Kidney (tissue), 14 donors: Measurements from ENCODE around the gene SGSH. TPM values are rescaled to one million over a fixed set of nuclear protein-coding genes. Genes with fewer than 3 reads are reported as not detected.

Experiments used
- DNase-seq, 5 donors: peaks; one replicate each; pipeline ENCODE4 v3.0.0-alpha.2; 2013 to 2020
- FAIRE-seq: peaks from 2 replicates; lab custom pipeline; 2012; peaks lifted over from hg19 to GRCh38; lab: Jason Lieb, UNC
- H3K27ac ChIP-seq, 2 donors: one replicate each; pipeline ENCODE4 v1.7.0; 2013; ENCODE audit warnings: low read depth in 2 of 2, low read length in 2 of 2, inconsistent platforms in 1 of 2
- H3K27me3 ChIP-seq: one replicate; pipeline ENCODE4 v1.7.1; 2013; ENCODE audit warnings: low read length, inconsistent platforms; ENCODE audit not compliant: control insufficient read depth, insufficient read depth
- H3K36me3 ChIP-seq, 3 donors: one replicate each; pipeline versions ENCODE4 v1.7.0 to v1.7.1; 2013; ENCODE audit warnings: low read length in 3 of 3, control low read depth in 1 of 3, inconsistent platforms in 1 of 3; ENCODE audit not compliant: insufficient read depth in 3 of 3, control insufficient read depth in 2 of 3
- H3K4me1 ChIP-seq, 3 donors: one replicate each; pipeline versions ENCODE4 v1.7.0 to v1.7.1; 2013; ENCODE audit warnings: low read length in 3 of 3, inconsistent platforms in 1 of 3, low read depth in 1 of 3; ENCODE audit not compliant: control insufficient read depth in 2 of 3, insufficient read depth in 2 of 3
- H3K4me3 ChIP-seq, 3 donors: one replicate each; pipeline versions ENCODE4 v1.7.0 to v1.8.1; 2013; ENCODE audit warnings: low read length in 3 of 3, control low read depth in 1 of 3, inconsistent platforms in 1 of 3
- H3K9ac ChIP-seq, 3 donors: one replicate each; pipeline versions ENCODE4 v1.7.0 to v1.7.1; 2013; ENCODE audit warnings: low read length in 3 of 3, control low read depth in 1 of 3, inconsistent platforms in 1 of 3
- H3K9me3 ChIP-seq, 3 donors: one replicate each; pipeline versions ENCODE4 v1.7.0 to v1.7.1; 2013; ENCODE audit warnings: low read length in 3 of 3, control low read depth in 1 of 3, inconsistent platforms in 1 of 3; ENCODE audit not compliant: control insufficient read depth in 2 of 3, insufficient read depth in 1 of 3
- intact Hi-C: fragments of 100-400 bp; cut with DNase I; formaldehyde crosslinking; loops from one replicate; pipeline ENCODE4 v1.11.1; 2022
- polyA plus RNA-seq: library from polyadenylated mRNA; stranded (reverse); fragments of 350-450 nt; fragmentation: Illumina TruSeq; extraction: RNeasy Lipid Tissue Mini Kit (QIAGEN cat#74804); gene quantifications from one replicate; pipeline ENCODE4 v1.2.3, GENCODE V29; 2014; ENCODE audit warnings: low read depth, low replicate concordance; ENCODE audit not compliant: insufficient read depth
- total RNA-seq: library from RNA; stranded (reverse); fragmentation: NEBNext Ultra II Directional; extraction: Animal tissue kit (Norgen Biotek cat#: 25700); gene quantifications from one replicate; pipeline ENCODE4 v1.2.1, GENCODE V29; 2021
- TF ChIP-seq, protein P1 (sequence below): IDR thresholded peaks from 3 replicates; pipeline ENCODE4 v1.5.1; 2012; ENCODE audit warnings: mild to moderate bottlenecking, moderate library complexity, borderline replicate concordance; ENCODE audit not compliant: insufficient read depth; ENCODE audit errors: extremely low read depth
- donor health status: control.
- donor health status: control.
- donor health status: control.
- donor health status: control.
- donor health status: control.
- donor health status: DM: yes; HTN: yes; CAD: no.
- donor health status: Normal renal cell carcinoma (clear cell type).

The SGSH gene
- total and polyA plus RNA-seq, 2 donors from 2014 or later, result 25.9 to 63.2 TPM

DNA sequence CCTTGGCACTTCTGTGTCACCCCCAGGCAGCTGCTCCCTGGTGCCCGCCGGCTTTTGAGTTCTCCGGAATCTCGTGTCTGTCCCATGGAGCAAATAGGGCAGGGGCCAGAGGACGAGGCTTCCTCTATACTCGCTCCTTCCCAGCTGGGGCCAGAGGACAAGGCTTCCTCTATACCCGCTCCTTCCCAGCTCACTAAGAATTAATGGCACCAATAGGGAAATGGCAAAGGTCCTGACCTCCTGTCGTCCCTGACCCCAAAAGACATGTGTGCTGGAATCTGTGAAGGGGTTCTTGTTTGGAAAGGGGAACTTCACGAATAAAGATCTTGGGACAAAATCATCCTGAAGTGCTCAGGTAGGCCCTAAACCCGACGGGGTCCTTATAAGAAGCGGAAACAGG lies 7.6 kb downstream of the SGSH start:
- intact Hi-C loops, result no loop called here
- TF ChIP-seq, protein P1, sequence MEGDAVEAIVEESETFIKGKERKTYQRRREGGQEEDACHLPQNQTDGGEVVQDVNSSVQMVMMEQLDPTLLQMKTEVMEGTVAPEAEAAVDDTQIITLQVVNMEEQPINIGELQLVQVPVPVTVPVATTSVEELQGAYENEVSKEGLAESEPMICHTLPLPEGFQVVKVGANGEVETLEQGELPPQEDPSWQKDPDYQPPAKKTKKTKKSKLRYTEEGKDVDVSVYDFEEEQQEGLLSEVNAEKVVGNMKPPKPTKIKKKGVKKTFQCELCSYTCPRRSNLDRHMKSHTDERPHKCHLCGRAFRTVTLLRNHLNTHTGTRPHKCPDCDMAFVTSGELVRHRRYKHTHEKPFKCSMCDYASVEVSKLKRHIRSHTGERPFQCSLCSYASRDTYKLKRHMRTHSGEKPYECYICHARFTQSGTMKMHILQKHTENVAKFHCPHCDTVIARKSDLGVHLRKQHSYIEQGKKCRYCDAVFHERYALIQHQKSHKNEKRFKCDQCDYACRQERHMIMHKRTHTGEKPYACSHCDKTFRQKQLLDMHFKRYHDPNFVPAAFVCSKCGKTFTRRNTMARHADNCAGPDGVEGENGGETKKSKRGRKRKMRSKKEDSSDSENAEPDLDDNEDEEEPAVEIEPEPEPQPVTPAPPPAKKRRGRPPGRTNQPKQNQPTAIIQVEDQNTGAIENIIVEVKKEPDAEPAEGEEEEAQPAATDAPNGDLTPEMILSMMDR, result no peak
- Histone ChIP-seq H3K9ac (no peak overlapping the region), H3K4me1 (no peaks in the 10 kb centered on the region), H3K27me3 (no peaks in the 10 kb centered on the region), H3K4me3 (no peak overlapping the region), H3K9me3 (no peaks in the 10 kb centered on the region), H3K36me3 (peaks cover 0 to 14% (median 14%) of the 10 kb centered on the region in 3 donors), H3K27ac (no peak overlapping the region)
- no peak for DNase-seq
- no peak for FAIRE-seq

DNA sequence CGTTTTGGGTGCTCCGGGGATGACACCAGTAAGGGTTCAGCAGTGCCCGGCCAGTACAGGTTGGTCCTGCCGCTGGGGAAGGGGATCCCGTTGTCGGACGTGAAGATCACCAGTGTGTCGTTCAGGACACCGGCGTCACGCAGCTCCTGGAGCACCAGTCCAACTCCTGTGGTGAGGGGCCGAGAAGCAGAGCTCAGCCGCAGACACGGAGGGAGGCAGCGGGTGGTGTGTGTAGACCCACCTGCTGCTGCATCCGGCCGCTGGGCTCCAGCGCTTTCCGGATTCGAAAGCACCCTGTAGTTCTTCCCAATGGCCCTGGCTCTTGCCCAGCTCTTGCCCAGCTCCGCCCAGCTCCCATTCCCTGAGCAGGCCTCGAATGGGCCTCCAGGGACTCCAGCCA lies 8.0 kb downstream of the SGSH start:
- peaks cover 0 to 12% (median 10%) of the 10 kb centered on the region in 3 donors for H3K36me3 ChIP-seq
- no peak overlapping the region for H3K9ac ChIP-seq
- intact Hi-C loops, result no loop called here
- no peaks in the 10 kb centered on the region for H3K27me3 ChIP-seq
- H3K9me3 ChIP-seq, result no peaks in the 10 kb centered on the region
- TF ChIP-seq, protein P1, result no peak
- DNase-seq, result peak in 1 of 5 donors; percentile 61
- FAIRE-seq, result no peak
- no peak overlapping the region for H3K27ac ChIP-seq
- no peak overlapping the region for H3K4me3 ChIP-seq
- no peaks in the 10 kb centered on the region for H3K4me1 ChIP-seq

DNA sequence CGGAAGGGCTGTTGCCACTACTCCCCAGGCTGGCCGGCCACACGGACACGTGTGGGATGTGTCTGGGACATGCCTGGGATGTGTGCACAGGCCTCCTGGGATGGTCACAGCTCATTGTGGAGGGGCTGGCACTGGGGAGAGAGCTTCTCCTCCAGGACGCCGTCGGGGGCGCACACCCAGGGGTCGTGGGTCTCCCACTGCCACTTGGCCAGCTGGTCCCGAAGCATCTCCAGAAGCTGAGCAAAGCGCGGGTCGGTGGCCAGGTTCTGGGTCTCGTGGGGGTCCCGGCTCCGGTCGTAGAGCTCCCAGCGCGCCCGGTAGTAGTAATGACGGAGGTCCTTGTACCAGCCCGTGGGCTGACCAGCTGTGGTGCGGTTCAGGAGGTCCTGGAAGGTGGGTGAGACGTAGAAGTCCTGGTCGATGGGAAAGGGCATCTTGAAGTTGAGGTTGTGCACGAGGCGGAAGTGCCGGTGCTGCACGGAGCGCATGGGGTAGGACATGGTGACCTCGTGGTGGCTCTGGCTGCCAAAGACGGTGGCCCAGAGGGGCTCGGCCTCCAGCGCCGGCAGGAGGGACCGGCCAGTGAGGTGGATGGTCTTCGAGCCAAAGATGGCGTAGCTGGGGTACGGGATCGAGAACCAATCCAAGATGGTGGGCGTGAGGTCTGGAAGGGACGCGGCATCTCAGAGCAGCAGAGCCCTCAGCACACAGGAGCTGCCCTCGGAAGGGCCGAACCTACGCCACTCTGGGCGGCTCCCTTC lies 9.6 kb downstream of the SGSH start:
- FAIRE-seq (no peak), DNase-seq (no peak)
- no peak overlapping the region for H3K4me3 ChIP-seq
- H3K27ac ChIP-seq, result no peak overlapping the region
- no peaks in the 10 kb centered on the region for H3K9me3 ChIP-seq
- intact Hi-C loops, result no loop called here
- no peak overlapping the region for H3K9ac ChIP-seq
- TF ChIP-seq, protein P1, result no peak
- H3K27me3 ChIP-seq, result no peaks in the 10 kb centered on the region
- no peaks in the 10 kb centered on the region for H3K4me1 ChIP-seq
- H3K36me3 ChIP-seq, result peaks cover 0 to 12% (median 9%) of the 10 kb centered on the region in 3 donors

DNA sequence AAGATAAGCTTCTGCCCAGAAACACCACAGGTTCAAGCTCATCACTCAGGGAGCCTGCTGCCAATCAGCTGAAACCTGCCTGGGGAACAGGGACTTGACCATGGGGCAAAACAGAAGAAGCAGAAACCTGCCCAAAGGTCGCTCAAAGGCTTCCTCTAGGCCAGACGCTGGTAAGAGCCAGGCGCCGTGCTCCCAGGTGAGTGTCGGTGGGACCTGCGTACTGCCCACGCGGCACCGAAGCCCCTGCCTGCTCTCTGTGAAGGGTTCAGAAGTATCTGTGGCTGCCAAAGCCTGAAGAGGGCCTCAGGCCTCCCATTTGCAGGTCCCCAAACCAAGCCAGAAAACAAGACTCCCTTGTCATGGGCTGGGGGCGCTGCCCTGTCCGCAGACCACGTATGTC lies 10.4 kb downstream of the SGSH start:
- Histone ChIP-seq H3K27ac (no peak overlapping the region), H3K4me3 (no peak overlapping the region), H3K9ac (no peak overlapping the region), H3K9me3 (no peaks in the 10 kb centered on the region), H3K36me3 (peaks cover 0 to 12% (median 9%) of the 10 kb centered on the region in 3 donors), H3K27me3 (no peaks in the 10 kb centered on the region), H3K4me1 (no peaks in the 10 kb centered on the region)
- FAIRE-seq, result no peak
- intact Hi-C loops, result no loop called here
- DNase-seq, result no peak
- TF ChIP-seq, protein P1, result no peak
